Psoas muscle (tissue), 8 donors: ENCODE results near the gene BTBD9. TPM values are rescaled to one million over a fixed set of nuclear protein-coding genes. Genes with fewer than 3 reads are reported as not detected.

ENCODE experiments used
- ATAC-seq, 4 donors: fragments of 200-7000 bp; cut with Tn5 transposase; one replicate each; pipeline ENCODE4 v1.9.1; 2020; ENCODE audit warnings: moderate library complexity in 3 of 4, mild to moderate bottlenecking in 2 of 4
- DNase-seq, 2 donors: peaks; one replicate each; pipeline ENCODE4 v3.0.0-alpha.2; 2020
- H3K27ac ChIP-seq: fragments of 200-600 bp; one replicate; pipeline ENCODE4 v1.8.0; 2022
- H3K27me3 ChIP-seq, 3 donors: fragments of 200-600 bp in 1 of 3; one replicate each; pipeline versions ENCODE4 v1.6.1 to v1.8.0; 2013 to 2022; ENCODE audit warnings: low read length in 2 of 3, mild to moderate bottlenecking in 2 of 3, moderate library complexity in 1 of 3; ENCODE audit not compliant: insufficient read depth in 3 of 3
- H3K36me3 ChIP-seq, 2 donors: fragments of 200-600 bp in 1 of 2; one replicate each; pipeline versions ENCODE4 v1.6.1 to v1.8.0; 2013 to 2022; ENCODE audit warnings: low read depth in 1 of 2, mild to moderate bottlenecking in 1 of 2, moderate library complexity in 1 of 2; ENCODE audit not compliant: insufficient read depth in 1 of 2
- H3K4me1 ChIP-seq: fragments of 200-600 bp; one replicate; pipeline ENCODE4 v1.8.0; 2022
- H3K4me3 ChIP-seq: fragments of 200-600 bp; one replicate; pipeline ENCODE4 v1.8.0; 2022; ENCODE audit warnings: mild to moderate bottlenecking
- H3K9me3 ChIP-seq: fragments of 200-600 bp; one replicate; pipeline ENCODE4 v1.8.0; 2022
- WGBS, 3 donors: extraction: QIAGEN DNeasy Blood & Tissue Kit; methylation state at CpG; one replicate each; pipeline versions ENCODE4 v1.1.6 to v1.1.7; 2013; 5-methylcytosine and 5-hydroxymethylcytosine counted together
- intact Hi-C, 2 donors: fragments of 100-400 bp; cut with DNase I; formaldehyde crosslinking; loops; one replicate each; pipeline versions ENCODE4 v1.11.0 to v1.14.2; 2022
- long read RNA-seq, 2 donors: library from polyadenylated mRNA; unstranded; transcript quantifications; one replicate each; pipeline ENCODE4 v2.0.0, GENCODE V29; 2021
- polyA plus RNA-seq, 3 donors: library from polyadenylated mRNA; stranded (reverse); fragments of 200-250 nt; gene quantifications; one replicate each; pipeline ENCODE4 v1.2.3, GENCODE V29; 2013
- total RNA-seq, 4 donors: library from RNA; stranded (reverse); fragmentation: NEBNext Ultra II Directional in 2 of 4; extraction: Animal tissue kit (Norgen Biotek cat#: 25700) in 2 of 4; gene quantifications; one replicate each; pipeline versions ENCODE4 v1.2.1 to v1.2.4, GENCODE V29; 2021 to 2023
- TF ChIP-seq, protein P1 (sequence below): fragments of 200-600 bp; IDR thresholded peaks from one replicate; pipeline ENCODE4 v1.8.0; 2022; ENCODE audit warnings: antibody characterized with exemption
- donor health status: healthy with polysubstance abuse.
- donor health status: DM: no; HTN: no; CAD: no; lungs with moderate emphysema.
- donor health status: Bipolar disorder and iron deficiency.
- donor health status: healthy.
- donor health status: DM: yes; HTN: yes; CAD: no.
- donor health status: DM: no; HTN: no; CAD: no.
- donor health status: DM: no; HTN: no; CAD: no.
- donor health status: DM: yes; HTN: yes; CAD: no.

Gene BTBD9
- total RNA-seq: 10 to 100 TPM in 2 of 4 donors, 1 to 10 TPM in 2; 8.4 to 10.9 (median 9.7) TPM
- 1 to 10 TPM; 2.3 to 4.5 (median 2.9) TPM for polyA plus RNA-seq
- long read RNA-seq, donor 1, partial matches to known transcripts: 0 of 2 reads
- long read RNA-seq, donor 1, other reads (novel, unspliced or antisense): 2 of 2 reads
- long read RNA-seq, donor 2, partial matches to known transcripts: 0 of 10 reads
- long read RNA-seq, donor 2, other reads (novel, unspliced or antisense): 10 of 10 reads

- peak; percentile 87 to 91 for DNase-seq
- Histone ChIP-seq H3K4me3 (peak within 1 kb of the TSS; percentile 98), H3K27me3 (no peaks in the 10 kb centered on the region), H3K27ac (peak within 1 kb of the TSS; percentile 95), H3K36me3 (no peaks in the 10 kb centered on the region), H3K9me3 (no peaks in the 10 kb centered on the region), H3K4me1 (peaks cover 17% of the 10 kb centered on the region)
- intact Hi-C loops: no loop called here
- 0 to 1% (median 0%) methylated on average over 63 to 82 of the region's 82 CpGs for WGBS, 3 donors
- TF ChIP-seq, protein P1, sequence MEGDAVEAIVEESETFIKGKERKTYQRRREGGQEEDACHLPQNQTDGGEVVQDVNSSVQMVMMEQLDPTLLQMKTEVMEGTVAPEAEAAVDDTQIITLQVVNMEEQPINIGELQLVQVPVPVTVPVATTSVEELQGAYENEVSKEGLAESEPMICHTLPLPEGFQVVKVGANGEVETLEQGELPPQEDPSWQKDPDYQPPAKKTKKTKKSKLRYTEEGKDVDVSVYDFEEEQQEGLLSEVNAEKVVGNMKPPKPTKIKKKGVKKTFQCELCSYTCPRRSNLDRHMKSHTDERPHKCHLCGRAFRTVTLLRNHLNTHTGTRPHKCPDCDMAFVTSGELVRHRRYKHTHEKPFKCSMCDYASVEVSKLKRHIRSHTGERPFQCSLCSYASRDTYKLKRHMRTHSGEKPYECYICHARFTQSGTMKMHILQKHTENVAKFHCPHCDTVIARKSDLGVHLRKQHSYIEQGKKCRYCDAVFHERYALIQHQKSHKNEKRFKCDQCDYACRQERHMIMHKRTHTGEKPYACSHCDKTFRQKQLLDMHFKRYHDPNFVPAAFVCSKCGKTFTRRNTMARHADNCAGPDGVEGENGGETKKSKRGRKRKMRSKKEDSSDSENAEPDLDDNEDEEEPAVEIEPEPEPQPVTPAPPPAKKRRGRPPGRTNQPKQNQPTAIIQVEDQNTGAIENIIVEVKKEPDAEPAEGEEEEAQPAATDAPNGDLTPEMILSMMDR: no peak
- ATAC-seq: peak; percentile 92 to 97 (median 94)
Observed at GRCh38 chr6:38639498-38640215, at the start of gene BTBD9. Gene BTBD9, minus strand, starts transcription at chr6:38639929.

- DNase-seq (no peak), ATAC-seq (no peak)
- H3K9me3 ChIP-seq: no peaks in the 10 kb centered on the region
- H3K27ac ChIP-seq: no peak overlapping the region
- H3K36me3 ChIP-seq: peaks cover 2 to 14% of the 10 kb centered on the region in 2 donors
- 77 to 82% (median 80%) methylated on average over 6 of the region's 6 CpGs for WGBS, 3 donors
- intact Hi-C loops: no loop called here
- TF ChIP-seq, protein P1: no peak
- no peaks in the 10 kb centered on the region for H3K27me3 ChIP-seq
- no peaks in the 10 kb centered on the region for H3K4me1 ChIP-seq
- H3K4me3 ChIP-seq: no peak overlapping the region
Observed at GRCh38 chr6:38688579-38689087, 48.9 kb upstream of the BTBD9 start.

DNA sequence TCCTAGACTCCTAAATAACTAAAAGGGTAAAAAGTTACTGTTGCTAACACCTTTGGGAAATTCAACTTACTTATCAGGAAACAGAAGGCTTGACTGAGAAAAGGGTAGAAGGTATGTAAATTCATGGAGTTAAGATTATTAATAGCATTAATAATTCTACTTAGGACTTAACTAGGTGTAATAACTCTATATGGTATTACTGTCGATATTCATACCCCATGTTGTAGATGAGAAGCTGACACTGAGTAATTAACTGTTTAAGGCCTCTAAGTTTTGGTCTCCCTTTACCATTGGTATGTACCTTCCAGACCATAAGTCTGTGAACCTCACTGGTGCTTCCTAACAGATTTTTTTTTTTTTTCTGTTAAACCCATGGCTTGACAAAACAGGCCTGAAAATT is 47.8 kb upstream of the BTBD9 start:
- TF ChIP-seq, protein P1: no peak
- no peak overlapping the region for H3K27ac ChIP-seq
- no peaks in the 10 kb centered on the region for H3K27me3 ChIP-seq
- H3K9me3 ChIP-seq: no peaks in the 10 kb centered on the region
- intact Hi-C loops: no loop called here
- H3K4me1 ChIP-seq: no peaks in the 10 kb centered on the region
- DNase-seq: no peak
- WGBS, 3 donors: 90 to 91% (median 90%) methylated on average over 1 of the region's 1 CpG
- H3K36me3 ChIP-seq: peaks cover 2 to 24% of the 10 kb centered on the region in 2 donors
- ATAC-seq: no peak
- no peak overlapping the region for H3K4me3 ChIP-seq

DNA sequence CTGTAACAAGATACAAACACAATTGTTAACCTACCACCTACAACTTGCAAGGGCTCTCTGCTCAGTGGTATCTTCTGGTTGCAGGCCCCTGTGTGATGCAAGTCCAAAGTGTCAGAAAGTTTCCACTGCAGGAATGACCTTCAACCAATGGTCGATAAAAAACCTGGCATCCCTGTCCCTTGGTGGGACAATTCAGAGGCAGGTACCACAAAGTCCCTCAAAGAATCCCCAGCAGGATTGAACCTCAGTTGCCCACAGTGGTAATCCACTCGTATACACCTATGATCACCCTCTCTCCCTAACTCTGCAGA is 47.3 kb upstream of the BTBD9 start:
- DNase-seq (no peak), ATAC-seq (no peak)
- 67 to 70% (median 67%) methylated on average over 2 of the region's 2 CpGs for WGBS, 3 donors
- TF ChIP-seq, protein P1: no peak
- no peaks in the 10 kb centered on the region for H3K9me3 ChIP-seq
- H3K4me3 ChIP-seq: no peak overlapping the region
- no peak overlapping the region for H3K27ac ChIP-seq
- intact Hi-C loops: no loop called here
- H3K27me3 ChIP-seq: no peaks in the 10 kb centered on the region
- H3K4me1 ChIP-seq: no peaks in the 10 kb centered on the region
- H3K36me3 ChIP-seq: peaks cover 2 to 27% of the 10 kb centered on the region in 2 donors
